Heart left ventricle (tissue), 16 donors: Measurements from ENCODE around the gene PCED1A. TPM values are rescaled to one million over a fixed set of nuclear protein-coding genes. Genes with fewer than 3 reads are reported as not detected.

Experiments used
- ATAC-seq, 4 donors: fragments of 200-7000 bp; cut with Tn5 transposase; one replicate each; pipeline ENCODE4 v1.9.1; 2020 to 2022; ENCODE audit warnings: moderate library complexity in 4 of 4, mild to moderate bottlenecking in 3 of 4, moderate number of reproducible peaks in 1 of 4
- DNase-seq, 5 donors: peaks; one replicate each; pipeline ENCODE4 v3.0.0-alpha.2; 2020
- H3K27ac ChIP-seq, 12 donors: fragments of 200-600 bp; sonication (generic) in 4 of 12; one replicate each; pipeline versions ENCODE4 v1.5.0 to v1.8.0; 2016 to 2022; ENCODE audit warnings: mild to moderate bottlenecking in 2 of 12
- H3K27me3 ChIP-seq, 9 donors: fragments of 200-600 bp; sonication (generic) in 2 of 9; one replicate each; pipeline versions ENCODE4 v1.5.1 to v1.8.0; 2016 to 2022; ENCODE audit warnings: mild to moderate bottlenecking in 3 of 9
- H3K36me3 ChIP-seq, 9 donors: fragments of 200-600 bp; sonication (generic) in 2 of 9; one replicate each; pipeline versions ENCODE4 v1.5.0 to v1.8.0; 2018 to 2022; ENCODE audit warnings: mild to moderate bottlenecking in 2 of 9
- H3K4me1 ChIP-seq, 12 donors: fragments of 200-600 bp; sonication (generic) in 4 of 12; one replicate each; pipeline versions ENCODE4 v1.5.0 to v1.8.0; 2016 to 2022; ENCODE audit warnings: mild to moderate bottlenecking in 3 of 12
- H3K4me3 ChIP-seq, 12 donors: fragments of 200-600 bp; sonication (generic) in 4 of 12; one replicate each; pipeline versions ENCODE4 v1.5.0 to v1.8.0; 2017 to 2022; ENCODE audit warnings: mild to moderate bottlenecking in 9 of 12, moderate library complexity in 4 of 12
- H3K9me3 ChIP-seq, 12 donors: fragments of 200-600 bp; sonication (generic) in 4 of 12; one replicate each; pipeline versions ENCODE4 v1.5.0 to v1.8.0; 2016 to 2022; ENCODE audit warnings: mild to moderate bottlenecking in 1 of 12
- POLR2A ChIP-seq, 2 donors: fragments of 450-650 bp; IDR thresholded peaks; one replicate each; pipeline ENCODE4 v1.6.1; 2017; ENCODE audit warnings: antibody characterized with exemption in 2 of 2, mild to moderate bottlenecking in 2 of 2, moderate library complexity in 2 of 2
- WGBS, 4 donors: extraction: QIAGEN DNeasy Blood & Tissue Kit in 2 of 4; methylation state at CpG; one replicate each; pipeline versions ENCODE4 v1.1.5 to v1.1.7; 2013 to 2018; 5-methylcytosine and 5-hydroxymethylcytosine counted together
- intact Hi-C, 10 donors: fragments of 100-400 bp; cut with DNase I; formaldehyde crosslinking; loops; one replicate each; pipeline versions ENCODE4 v1.11.1 to v1.14.2; 2022
- polyA plus RNA-seq, 2 donors: library from polyadenylated mRNA; stranded (reverse); fragments of 200-250 nt; gene quantifications; one replicate each; pipeline ENCODE4 v1.2.3, GENCODE V29; 2013
- total RNA-seq, 9 donors: library from RNA; depleted of rRNA in 2 of 9; stranded (reverse); fragments of >200 nt in 2 of 9; fragmentation: NEBNext Ultra II Directional in 3 of 9; extraction: Animal tissue kit (Norgen Biotek cat#: 25700) in 3 of 9; gene quantifications; one replicate each; pipeline versions ENCODE4 v1.1.0 to v1.2.4, GENCODE V29; 2016 to 2023
- TF ChIP-seq, protein P1 (sequence below), 12 donors: fragments of 200-600 bp; sonication (generic) in 4 of 12; IDR thresholded peaks; one replicate each; pipeline versions ENCODE4 v1.5.0 to v1.8.0; 2018 to 2022; ENCODE audit warnings: antibody characterized with exemption in 12 of 12, mild to moderate bottlenecking in 5 of 12
- donor health status: ischemic (EF 13 %, LVEDD 7.1; RV severe dilation, severe dysfunction).
- donor health status: healthy with polysubstance abuse.
- donor health status: DM: no; HTN: yes; CAD: no.
- donor health status: DM: no; HTN: no; CAD: no.
- donor health status: ischemic (EF 25% LVEDD 6.9; RV normal size, moderate dysfunction).
- donor health status: ischemic (EF 25% LVEDD 5.7; RV mildly dilated, moderate dysfunction).
- donor health status: healthy.
- donor health status: DM: yes; HTN: yes; CAD: no.
- donor health status: ischemic (EF 35%, LVEDD 5.7; RV mildly dilated, moderate dysfunction).
- donor health status: nonischemic (EF 11% LVEDD 7.7; RV severe dilation, severe dysfunction).
- donor health status: DM: yes; HTN: yes; CAD: no.
- donor health status: PGD.
- donor health status: ischemic (EF 29% LVEDD 5.4; RV normal size, mild dysfunction).
- donor health status: nonischemic (EF 23%, LVEDD 6.1; RV moderate dilation, normal function).

PCED1A gene
- total and polyA plus RNA-seq, 11 donors = 5.0 to 20.7 (median 7.0) TPM

DNA sequence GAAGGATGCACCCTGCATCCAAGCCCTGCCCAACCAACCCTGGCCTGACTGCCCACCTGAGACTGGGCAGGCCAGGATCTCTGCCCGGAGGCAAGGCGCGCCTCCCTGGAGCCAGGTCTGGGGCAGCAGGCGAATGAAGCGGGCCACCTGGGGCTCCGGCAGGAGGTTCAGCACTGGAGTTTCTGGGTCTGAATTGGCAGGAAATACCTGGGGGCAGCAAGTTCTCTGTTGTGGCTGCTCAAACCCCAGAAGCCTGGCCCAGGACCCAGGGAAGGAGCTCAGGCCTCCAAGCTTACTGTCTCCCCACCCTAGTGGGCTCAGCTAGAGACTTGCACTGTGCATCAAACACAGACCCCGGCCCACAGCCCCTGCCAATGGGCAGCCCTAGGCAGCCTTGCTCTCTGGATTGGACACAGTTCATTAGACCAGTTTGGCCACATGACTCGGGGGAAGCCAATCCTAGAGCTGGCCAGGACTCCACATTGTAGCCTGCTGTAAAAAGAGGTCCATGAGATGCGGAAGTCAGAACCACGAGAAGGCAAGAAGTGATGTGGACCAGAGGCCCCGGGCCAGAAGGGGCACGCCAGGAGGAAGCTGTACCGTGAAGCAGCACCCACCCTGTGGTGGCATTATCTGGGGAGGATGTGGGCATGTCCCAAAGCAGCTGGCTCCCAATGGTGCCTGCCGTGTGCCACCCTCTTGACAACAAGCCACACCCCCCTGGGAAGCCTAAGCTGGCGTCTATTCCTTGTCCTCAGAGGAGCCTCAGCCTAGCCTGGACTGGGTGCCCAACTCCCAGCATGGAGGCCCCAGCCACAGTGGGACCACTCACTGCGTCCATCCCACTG, 43.1 kb downstream of the PCED1A start:
- DNase-seq (no peak), ATAC-seq (no peak)
- TF ChIP-seq, protein P1, sequence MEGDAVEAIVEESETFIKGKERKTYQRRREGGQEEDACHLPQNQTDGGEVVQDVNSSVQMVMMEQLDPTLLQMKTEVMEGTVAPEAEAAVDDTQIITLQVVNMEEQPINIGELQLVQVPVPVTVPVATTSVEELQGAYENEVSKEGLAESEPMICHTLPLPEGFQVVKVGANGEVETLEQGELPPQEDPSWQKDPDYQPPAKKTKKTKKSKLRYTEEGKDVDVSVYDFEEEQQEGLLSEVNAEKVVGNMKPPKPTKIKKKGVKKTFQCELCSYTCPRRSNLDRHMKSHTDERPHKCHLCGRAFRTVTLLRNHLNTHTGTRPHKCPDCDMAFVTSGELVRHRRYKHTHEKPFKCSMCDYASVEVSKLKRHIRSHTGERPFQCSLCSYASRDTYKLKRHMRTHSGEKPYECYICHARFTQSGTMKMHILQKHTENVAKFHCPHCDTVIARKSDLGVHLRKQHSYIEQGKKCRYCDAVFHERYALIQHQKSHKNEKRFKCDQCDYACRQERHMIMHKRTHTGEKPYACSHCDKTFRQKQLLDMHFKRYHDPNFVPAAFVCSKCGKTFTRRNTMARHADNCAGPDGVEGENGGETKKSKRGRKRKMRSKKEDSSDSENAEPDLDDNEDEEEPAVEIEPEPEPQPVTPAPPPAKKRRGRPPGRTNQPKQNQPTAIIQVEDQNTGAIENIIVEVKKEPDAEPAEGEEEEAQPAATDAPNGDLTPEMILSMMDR (IDR thresholded peaks at IDR 0.05) = no peak
- TF ChIP-seq POLR2A (IDR thresholded peaks at IDR 0.05) = no peak
- peaks cover 24 to 86% (median 51%) of the 10 kb centered on the region in 9 donors for H3K27me3 ChIP-seq
- intact Hi-C loops = no loop called here
- no peaks in the 10 kb centered on the region for H3K36me3 ChIP-seq
- no peak overlapping the region for H3K27ac ChIP-seq
- H3K9me3 ChIP-seq = peaks cover 0 to 5% (median 0%) of the 10 kb centered on the region in 12 donors
- 79 to 86% (median 84%) methylated on average over 13 to 16 of the region's 16 CpGs for WGBS, 4 donors
- no peak overlapping the region for H3K4me3 ChIP-seq
- peaks cover 0 to 23% (median 0%) of the 10 kb centered on the region in 12 donors for H3K4me1 ChIP-seq

DNA sequence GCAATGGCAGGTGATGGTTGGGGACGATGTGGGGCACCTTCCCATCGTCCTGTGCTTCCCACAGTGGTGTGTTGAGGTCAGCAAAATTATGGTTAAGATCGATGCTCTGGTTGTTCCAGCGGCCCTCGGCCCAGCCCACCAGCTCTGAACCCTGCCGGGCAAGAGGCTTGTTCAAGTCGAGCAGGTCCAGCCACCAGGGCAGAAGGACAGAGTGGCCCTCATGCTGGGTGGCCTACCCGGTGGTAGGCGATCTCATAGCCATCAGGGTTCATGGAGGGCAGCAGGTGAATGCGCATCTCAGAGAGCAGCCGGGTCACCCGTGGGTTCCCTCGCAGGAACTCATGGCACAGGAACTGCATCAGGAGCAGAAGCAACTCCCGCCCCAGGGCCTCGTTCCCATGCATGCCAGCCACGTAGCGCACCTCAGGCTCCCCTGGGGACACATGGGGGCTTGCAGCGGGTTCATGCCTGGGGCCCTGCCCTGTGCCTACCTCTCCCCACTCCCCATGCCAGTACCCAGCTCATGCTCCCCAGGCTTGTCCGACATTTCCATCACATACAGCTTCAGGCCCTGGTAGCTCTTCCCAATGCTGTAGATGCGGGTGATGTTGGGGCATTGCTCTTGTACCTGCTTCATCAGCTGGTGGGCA, 44.3 kb downstream of the PCED1A start:
- Histone ChIP-seq H3K4me1 (peaks cover 0 to 19% (median 0%) of the 10 kb centered on the region in 12 donors), H3K4me3 (no peak overlapping the region), H3K27me3 (peaks cover 17 to 78% (median 42%) of the 10 kb centered on the region in 9 donors), H3K36me3 (no peaks in the 10 kb centered on the region), H3K9me3 (peaks cover 0 to 1% (median 0%) of the 10 kb centered on the region in 12 donors), H3K27ac (no peak overlapping the region)
- WGBS, 4 donors = 91 to 94% (median 92%) methylated on average over 15 to 20 of the region's 20 CpGs
- TF ChIP-seq POLR2A (IDR thresholded peaks at IDR 0.05) = no peak
- TF ChIP-seq, protein P1 (IDR thresholded peaks at IDR 0.05) = no peak
- DNase-seq = no peak
- no peak for ATAC-seq
- intact Hi-C loops = no loop called here

DNA sequence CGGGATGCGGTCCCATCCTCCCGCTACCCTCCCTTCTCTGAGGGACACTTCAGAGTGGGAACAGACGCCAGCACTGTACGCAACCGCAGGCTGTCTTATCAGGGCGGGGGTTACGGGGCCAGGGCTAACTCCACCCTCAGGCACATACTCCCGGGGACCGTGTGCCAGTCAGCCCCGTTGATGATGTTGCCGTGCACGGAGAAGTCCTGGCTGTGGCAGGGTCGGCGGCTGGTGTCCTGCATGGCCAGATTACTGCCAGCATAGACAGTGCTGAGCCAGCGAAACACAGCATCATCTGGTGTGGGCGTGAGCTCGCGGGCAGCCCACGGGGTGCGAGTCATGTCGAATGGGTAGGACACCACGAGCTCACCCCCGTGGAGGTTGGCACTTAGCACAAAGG, 45.0 kb downstream of the PCED1A start:
- H3K27me3 ChIP-seq = peaks cover 12 to 75% (median 37%) of the 10 kb centered on the region in 9 donors
- H3K36me3 ChIP-seq = no peaks in the 10 kb centered on the region
- TF ChIP-seq POLR2A (IDR thresholded peaks at IDR 0.05) = no peak
- TF ChIP-seq, protein P1 (IDR thresholded peaks at IDR 0.05) = no peak
- no peak for DNase-seq
- no peak overlapping the region for H3K4me3 ChIP-seq
- no peak for ATAC-seq
- no peaks in the 10 kb centered on the region for H3K9me3 ChIP-seq
- intact Hi-C loops = no loop called here
- peaks cover 0 to 12% (median 0%) of the 10 kb centered on the region in 12 donors for H3K4me1 ChIP-seq
- WGBS, 4 donors = 82 to 87% (median 85%) methylated on average over 19 to 24 of the region's 24 CpGs
- H3K27ac ChIP-seq = no peak overlapping the region

DNA sequence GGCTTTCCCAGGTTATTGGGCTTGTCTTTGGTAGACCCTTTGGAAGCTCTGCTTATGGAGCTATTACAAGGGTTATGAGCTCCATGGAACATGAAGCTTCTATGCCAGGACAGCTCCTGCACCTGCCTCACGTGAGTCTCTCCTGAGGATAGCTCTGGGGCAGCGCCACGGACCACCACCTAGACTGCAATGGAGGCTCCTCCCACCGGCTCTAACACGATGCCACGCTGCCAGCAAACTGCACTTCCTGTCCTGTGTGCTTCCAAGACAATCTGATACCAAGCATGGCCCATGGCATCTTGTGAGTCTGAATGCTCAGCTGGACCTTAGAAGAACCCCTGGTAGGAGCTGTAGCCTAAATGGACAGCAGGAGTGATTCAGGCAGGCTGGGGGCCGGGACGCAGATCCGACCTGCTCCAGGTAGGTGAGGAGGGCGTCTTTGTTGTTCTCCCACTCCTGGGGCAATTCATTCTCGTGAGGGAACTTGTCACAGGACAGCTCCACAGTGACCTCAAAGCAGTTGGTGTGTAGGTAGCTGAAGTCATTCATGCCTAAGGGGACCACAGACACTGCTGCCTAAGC, 45.5 kb downstream of the PCED1A start:
- TF ChIP-seq, protein P1 (IDR thresholded peaks at IDR 0.05) = no peak
- TF ChIP-seq POLR2A (IDR thresholded peaks at IDR 0.05) = no peak
- Histone ChIP-seq H3K27ac (no peak overlapping the region), H3K36me3 (no peaks in the 10 kb centered on the region), H3K4me3 (no peak overlapping the region), H3K4me1 (peaks cover 0 to 7% (median 0%) of the 10 kb centered on the region in 12 donors), H3K9me3 (no peaks in the 10 kb centered on the region), H3K27me3 (peaks cover 9 to 71% (median 32%) of the 10 kb centered on the region in 9 donors)
- 78 to 87% (median 84%) methylated on average over 4 to 11 of the region's 11 CpGs for WGBS, 4 donors
- no peak for ATAC-seq
- intact Hi-C loops = no loop called here
- DNase-seq = no peak
